GM18909 (cell line): ENCODE measurements around the gene AXIN1.
"Not testable (repeated sequence)": the region's sequence is repeated elsewhere in the genome, so short reads cannot be mapped to it uniquely, and the experiment has no call there.

ENCODE experiments used
- ATAC-seq: cut with Tn5 transposase; IDR thresholded peaks from one replicate; pipeline ENCODE4 v1.9.1; 2021; ENCODE audit warnings: mild to moderate bottlenecking; ENCODE audit not compliant: unreplicated experiment, poor library complexity

The AXIN1 gene

GRCh38 chr16:334861-335632 is 17.5 kb downstream of the AXIN1 start:
- not testable (repeated sequence) for ATAC-seq

GRCh38 chr16:334164-334832 is 18.2 kb downstream of the AXIN1 start:
- not testable (repeated sequence) for ATAC-seq

- ATAC-seq, result no peak
Observed at GRCh38 chr16:333406-334094, 19.0 kb downstream of the AXIN1 start.

- ATAC-seq, result not testable (repeated sequence)
Observed at GRCh38 chr16:331181-331814, 21.2 kb downstream of the AXIN1 start.

GRCh38 chr16:330741-331140 is 21.8 kb downstream of the AXIN1 start:
- ATAC-seq, result no peak

- ATAC-seq, result no peak
Observed at GRCh38 chr16:325375-326145, 27.0 kb downstream of the AXIN1 start.

- ATAC-seq, result no peak
Observed at GRCh38 chr16:324451-325334, 27.8 kb downstream of the AXIN1 start.

- no peak for ATAC-seq
Observed at GRCh38 chr16:324201-324450, 28.4 kb downstream of the AXIN1 start.

GRCh38 chr16:322476-323143 is 29.9 kb downstream of the AXIN1 start:
- ATAC-seq, result no peak

- no peak for ATAC-seq
Observed at GRCh38 chr16:321532-321931, 31.0 kb downstream of the AXIN1 start.

GRCh38 chr16:320206-320605 is 32.3 kb downstream of the AXIN1 start:
- ATAC-seq, result no peak

- ATAC-seq, result no peak
Observed at GRCh38 chr16:318628-319027, 33.9 kb downstream of the AXIN1 start.

- ATAC-seq, result no peak
Observed at GRCh38 chr16:317583-317982, 34.9 kb downstream of the AXIN1 start.

GRCh38 chr16:316741-317464 is 35.6 kb downstream of the AXIN1 start:
- no peak for ATAC-seq

- no peak for ATAC-seq
Observed at GRCh38 chr16:314795-315299, 37.7 kb downstream of the AXIN1 start.

- ATAC-seq, result no peak
Observed at GRCh38 chr16:314351-314750, 38.2 kb downstream of the AXIN1 start.

GRCh38 chr16:311725-312124 is 40.8 kb downstream of the AXIN1 start:
- no peak for ATAC-seq

GRCh38 chr16:309476-309875 is 43.0 kb downstream of the AXIN1 start:
- no peak for ATAC-seq
